Memory B cell (primary cell): Measurements from ENCODE around the gene ZNF629.

ENCODE experiments used
- ATAC-seq: fragments of 150-1000 bp; cut with Tn5 transposase; 2 replicates; pipeline ENCODE4 v1.10.0; 2021; ENCODE audit warnings: low read depth, mild to moderate bottlenecking, moderate library complexity
- DNase-seq, 2 donors: peaks; one replicate each; pipeline ENCODE4 v3.0.0; 2022; ENCODE audit warnings: low spot score in 2 of 2
- H3K27ac Mint-ChIP-seq: one replicate; pipeline ENCODE4 v1.8.0; 2022; ENCODE audit warnings: mild to moderate bottlenecking, moderate library complexity, mixed read lengths
- H3K27me3 Mint-ChIP-seq: one replicate; pipeline ENCODE4 v1.8.0; 2022; ENCODE audit warnings: mixed read lengths
- H3K36me3 Mint-ChIP-seq: one replicate; pipeline ENCODE4 v1.8.0; 2022; ENCODE audit warnings: mild to moderate bottlenecking, mixed read lengths
- H3K4me1 Mint-ChIP-seq: one replicate; pipeline ENCODE4 v1.8.0; 2022; ENCODE audit warnings: mixed read lengths
- H3K4me3 Mint-ChIP-seq: one replicate; pipeline ENCODE4 v1.8.0; 2022; ENCODE audit warnings: mild to moderate bottlenecking, moderate library complexity, mixed read lengths
- H3K9me3 Mint-ChIP-seq: one replicate; pipeline ENCODE4 v1.8.0; 2022; ENCODE audit warnings: mixed read lengths

The ZNF629 gene

DNA sequence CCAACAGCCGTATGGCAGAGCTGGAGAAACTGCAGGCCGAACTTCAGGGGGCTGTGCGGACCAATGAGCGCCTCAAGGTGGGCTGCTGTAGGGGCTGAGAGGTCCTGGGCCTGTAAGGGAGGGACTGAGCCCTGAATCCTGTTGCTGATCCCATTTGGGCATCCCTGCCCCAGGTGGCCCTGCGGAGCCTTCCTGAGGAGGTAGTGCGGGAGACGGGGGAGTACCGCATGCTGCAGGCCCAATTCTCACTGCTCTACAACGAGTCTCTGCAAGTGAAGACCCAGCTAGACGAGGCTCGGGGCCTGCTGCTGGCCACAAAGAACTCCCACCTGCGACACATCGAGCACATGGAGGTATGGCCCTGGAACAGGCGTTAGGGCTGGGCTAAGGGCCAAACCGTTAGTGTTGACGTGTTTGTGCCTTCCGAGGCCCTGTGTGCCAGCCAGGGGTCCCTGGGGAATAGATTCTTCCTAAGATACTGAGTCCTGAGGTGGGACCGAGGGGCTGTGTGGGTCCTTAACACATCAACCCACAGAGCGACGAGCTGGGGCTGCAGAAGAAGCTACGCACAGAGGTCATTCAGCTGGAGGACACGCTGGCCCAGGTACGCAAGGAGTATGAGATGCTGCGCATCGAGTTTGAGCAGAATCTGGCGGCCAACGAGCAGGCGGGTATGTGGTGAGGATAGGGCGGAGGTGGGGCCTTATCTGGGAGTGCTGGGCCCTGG lies 20.6 kb downstream of the ZNF629 start:
- H3K4me3 Mint-ChIP-seq = no peak overlapping the region
- no peak for ATAC-seq
- peaks cover 26% of the 10 kb centered on the region for H3K4me1 Mint-ChIP-seq
- H3K27ac Mint-ChIP-seq = no peak overlapping the region
- H3K27me3 Mint-ChIP-seq = no peaks in the 10 kb centered on the region
- no peak for DNase-seq
- peaks cover 31% of the 10 kb centered on the region for H3K36me3 Mint-ChIP-seq
- no peaks in the 10 kb centered on the region for H3K9me3 Mint-ChIP-seq

DNA sequence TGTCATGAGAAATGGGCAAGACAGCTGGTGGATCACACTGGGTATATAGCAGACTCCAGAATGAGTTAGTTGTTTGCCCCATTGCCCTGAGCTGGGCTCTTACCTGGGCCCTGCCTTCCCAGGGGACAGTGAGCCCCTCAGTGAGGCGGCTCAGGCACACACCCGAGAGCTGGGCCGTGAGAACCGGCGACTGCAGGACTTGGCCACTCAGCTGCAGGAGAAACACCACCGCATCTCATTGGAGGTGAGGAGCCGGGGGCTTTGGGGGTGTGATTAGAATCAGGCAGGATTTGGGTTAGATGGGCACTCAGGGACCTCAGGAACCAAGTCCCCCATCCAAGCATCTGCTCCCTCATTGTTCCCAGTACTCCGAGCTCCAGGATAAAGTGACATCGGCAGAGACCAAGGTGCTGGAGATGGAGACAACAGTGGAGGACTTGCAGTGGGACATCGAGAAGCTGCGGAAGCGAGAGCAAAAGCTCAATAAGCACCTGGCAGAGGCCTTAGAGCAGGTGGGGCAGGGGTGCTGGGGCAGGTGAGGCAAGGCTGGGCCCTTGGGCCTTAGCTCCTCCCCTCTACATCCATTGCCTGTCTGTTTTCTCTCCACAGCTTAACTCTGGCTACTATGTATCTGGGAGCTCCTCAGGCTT lies 22.1 kb downstream of the ZNF629 start:
- ATAC-seq (no peak), DNase-seq (no peak)
- Mint-ChIP-seq H3K27ac (no peak overlapping the region), H3K36me3 (peaks cover 26% of the 10 kb centered on the region), H3K27me3 (no peaks in the 10 kb centered on the region), H3K4me3 (no peak overlapping the region), H3K4me1 (peaks cover 36% of the 10 kb centered on the region), H3K9me3 (no peaks in the 10 kb centered on the region)

DNA sequence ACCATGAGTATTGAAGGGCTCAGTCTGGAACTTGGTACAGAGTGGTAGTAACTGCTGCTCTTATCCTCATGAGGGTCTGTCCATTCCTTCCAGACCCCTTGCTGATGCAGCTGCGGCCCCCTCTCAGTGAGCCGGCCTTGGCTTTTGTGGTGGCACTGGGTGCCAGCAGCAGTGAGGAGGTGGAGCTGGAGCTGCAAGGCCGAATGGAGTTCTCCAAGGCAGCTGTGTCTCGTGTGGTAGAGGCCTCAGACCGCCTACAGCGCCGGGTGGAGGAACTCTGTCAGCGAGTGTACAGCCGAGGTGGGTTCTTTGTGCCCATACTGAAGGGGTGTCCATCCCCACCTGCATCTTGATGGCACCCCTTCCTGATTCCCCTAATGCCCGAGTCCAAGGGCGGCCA lies 22.9 kb downstream of the ZNF629 start:
- Mint-ChIP-seq H3K4me3 (no peak overlapping the region), H3K4me1 (peaks cover 37% of the 10 kb centered on the region), H3K27ac (no peak overlapping the region), H3K27me3 (no peaks in the 10 kb centered on the region), H3K9me3 (no peaks in the 10 kb centered on the region), H3K36me3 (peaks cover 23% of the 10 kb centered on the region)
- DNase-seq = no peak
- no peak for ATAC-seq

DNA sequence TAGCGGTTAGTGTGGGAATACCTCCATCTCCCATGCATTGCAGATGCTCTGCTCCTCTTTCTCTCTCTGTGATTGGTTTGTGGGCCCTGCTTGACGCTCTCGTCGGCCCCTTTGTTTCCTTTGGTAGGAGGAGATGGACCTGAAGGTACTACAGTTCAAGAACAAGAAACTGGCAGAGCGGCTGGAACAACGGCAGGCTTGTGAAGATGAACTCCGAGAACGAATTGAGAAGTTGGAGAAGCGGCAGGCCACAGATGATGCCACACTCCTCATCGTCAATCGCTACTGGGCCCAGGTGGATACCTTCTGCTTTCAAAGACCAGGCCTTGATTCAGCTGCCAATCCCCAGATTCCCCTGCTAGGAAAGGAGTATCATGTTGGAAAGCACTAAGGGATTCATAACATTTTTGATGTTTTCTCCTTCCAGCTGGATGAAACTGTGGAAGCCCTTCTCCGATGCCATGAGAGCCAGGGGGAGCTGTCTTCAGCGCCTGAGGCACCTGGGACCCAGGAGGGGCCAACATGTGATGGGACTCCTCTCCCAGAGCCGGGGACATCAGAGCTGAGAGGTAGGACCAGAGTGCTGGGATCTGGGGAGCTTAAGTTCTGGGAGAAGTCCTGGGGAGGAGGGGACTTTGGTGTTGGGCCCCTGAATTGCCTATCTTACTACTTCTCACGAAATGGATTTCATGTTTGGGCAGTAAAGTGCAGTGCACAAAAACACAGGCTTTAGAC lies 23.8 kb downstream of the ZNF629 start:
- H3K4me3 Mint-ChIP-seq = peak overlapping the region; percentile 97
- DNase-seq (no peak), ATAC-seq (no peak)
- peaks cover 17% of the 10 kb centered on the region for H3K36me3 Mint-ChIP-seq
- H3K9me3 Mint-ChIP-seq = no peaks in the 10 kb centered on the region
- peaks cover 34% of the 10 kb centered on the region for H3K4me1 Mint-ChIP-seq
- no peaks in the 10 kb centered on the region for H3K27me3 Mint-ChIP-seq
- peak overlapping the region; percentile 76 for H3K27ac Mint-ChIP-seq

DNA sequence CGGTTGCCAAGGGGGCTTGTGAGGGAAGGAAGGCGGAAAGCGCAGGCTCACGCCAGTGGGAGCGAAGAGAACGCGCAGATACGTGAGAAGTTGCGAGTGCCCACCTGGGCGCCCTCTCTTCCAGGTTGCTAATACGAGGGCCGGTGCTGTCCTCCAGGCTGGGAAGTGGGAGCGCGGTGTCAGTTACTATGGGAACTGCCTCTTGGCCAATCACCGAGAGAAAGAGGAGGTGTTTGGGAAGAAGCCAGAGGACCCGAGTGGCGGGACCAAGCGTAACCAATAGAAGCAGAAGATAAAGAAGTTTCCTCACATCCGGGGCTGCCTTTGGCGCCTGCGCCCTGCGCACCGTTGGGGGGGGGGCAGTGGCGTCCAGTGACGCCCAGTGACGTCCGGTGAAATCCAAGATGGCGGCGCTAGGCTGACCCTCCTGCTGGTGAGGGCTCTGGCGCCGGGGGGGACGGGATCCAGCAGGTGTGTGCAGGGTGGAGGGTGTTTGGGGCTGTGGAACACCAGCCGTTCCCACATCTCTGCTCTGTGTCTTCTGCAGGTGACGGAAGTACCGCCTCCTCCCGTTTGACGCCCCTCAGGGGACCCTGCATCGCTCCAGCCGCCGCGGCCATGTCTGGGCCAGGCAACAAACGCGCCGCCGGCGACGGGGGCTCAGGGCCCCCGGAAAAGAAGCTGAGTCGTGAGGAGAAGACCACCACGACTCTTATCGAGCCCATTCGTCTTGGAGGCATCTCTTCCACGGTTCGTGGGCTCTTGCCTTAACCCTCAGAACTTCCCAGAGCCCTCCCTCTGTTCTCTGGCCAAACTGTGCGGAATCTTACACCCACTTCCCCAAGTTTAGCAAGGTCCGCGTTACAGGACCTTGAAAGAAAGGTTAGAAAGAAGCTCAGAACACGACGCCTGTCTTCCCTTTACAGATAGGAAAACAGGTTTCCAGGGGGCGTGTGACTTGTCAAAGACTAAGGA lies 24.8 kb downstream of the ZNF629 start, which contains the start of the genes CFAP119 and RNF40:
Gene CFAP119, minus strand, starts transcription at position 135 of the 975 bp plus-strand sequence. CDS start 314 bp downstream, outside the sequence.
Gene RNF40, plus strand, starts transcription at position 395 of the 975 bp plus-strand sequence. Its CDS starts 224 bp downstream, at position 619.
- Mint-ChIP-seq H3K27ac (peak within 1 kb of the TSS; percentile 76), H3K9me3 (no peaks in the 10 kb centered on the region), H3K27me3 (no peaks in the 10 kb centered on the region), H3K36me3 (peaks cover 16% of the 10 kb centered on the region), H3K4me1 (peaks cover 28% of the 10 kb centered on the region), H3K4me3 (peak within 1 kb of the TSS; percentile 97)
- DNase-seq (peak; percentile 69 to 85), ATAC-seq (peak; percentile 90)

DNA sequence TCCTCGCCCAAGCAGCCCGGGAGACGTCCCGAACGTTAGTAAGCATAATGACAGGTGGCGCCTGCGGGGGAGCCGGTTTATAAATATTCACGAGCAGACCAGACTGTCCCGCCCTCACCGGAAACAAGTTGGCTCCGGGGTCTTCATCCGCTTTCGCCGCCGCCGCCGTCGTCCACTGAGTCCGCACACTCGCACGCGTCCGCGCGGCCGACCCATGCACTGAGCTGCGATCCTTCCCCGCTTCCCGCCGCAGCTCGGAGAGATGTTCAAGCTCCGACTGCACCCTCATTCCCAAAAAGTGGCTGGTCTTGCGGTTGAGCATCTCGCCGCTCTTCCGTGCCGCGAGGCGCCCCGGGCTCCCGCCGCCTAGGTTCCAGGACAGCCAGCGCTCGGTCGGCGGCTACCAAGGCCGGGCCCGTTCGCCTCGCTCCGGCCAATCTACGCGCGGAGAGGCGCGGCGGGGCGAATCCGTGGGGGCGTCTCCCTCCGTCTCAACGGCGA lies 25.5 kb downstream of the ZNF629 start:
- Mint-ChIP-seq H3K4me1 (peaks cover 23% of the 10 kb centered on the region), H3K27ac (peak overlapping the region; percentile 76), H3K9me3 (no peaks in the 10 kb centered on the region), H3K27me3 (no peaks in the 10 kb centered on the region), H3K36me3 (peaks cover 11% of the 10 kb centered on the region), H3K4me3 (peak overlapping the region; percentile 97)
- ATAC-seq (peak; percentile 18), DNase-seq (no peak)

DNA sequence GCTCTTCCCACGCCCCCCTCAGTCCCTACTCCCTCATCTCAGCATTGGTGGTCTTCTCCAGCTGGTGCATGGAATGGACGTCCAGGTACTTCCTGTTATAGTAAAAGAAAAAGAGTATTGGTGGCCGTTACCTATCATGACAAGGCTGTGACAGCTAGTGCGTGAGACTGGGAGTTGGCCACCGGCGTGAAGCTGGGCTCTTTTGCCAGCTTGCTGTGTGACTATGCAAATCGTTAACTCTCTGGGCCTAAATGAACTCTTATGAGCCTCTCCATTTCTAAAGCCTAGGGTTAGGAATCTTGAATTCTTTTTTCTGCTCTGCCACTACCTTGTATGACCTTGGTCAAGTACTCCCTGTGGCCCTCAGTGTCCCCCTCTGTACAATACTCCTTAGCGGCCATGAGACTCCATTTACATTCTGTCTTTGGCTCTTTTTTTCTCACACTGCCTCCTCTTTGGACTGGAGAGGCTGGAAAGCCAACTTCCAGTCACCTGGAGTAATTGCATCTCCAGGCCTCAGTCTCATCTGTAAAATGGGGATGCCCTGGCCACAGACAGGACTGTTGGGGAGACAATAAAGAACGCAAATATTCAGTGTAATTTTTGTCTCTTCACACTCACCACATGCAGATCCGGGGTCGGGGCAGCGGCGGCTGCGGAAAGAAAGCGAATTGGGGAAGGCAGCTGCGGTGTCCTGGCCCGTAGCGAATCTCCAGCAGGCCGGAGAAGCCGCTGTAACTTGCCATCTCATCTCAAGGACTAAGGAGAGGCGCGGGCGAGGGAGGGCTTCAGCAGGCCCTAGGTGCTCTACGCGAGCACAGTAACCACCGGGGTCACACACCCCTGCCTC lies 26.2 kb downstream of the ZNF629 start:
- no peaks in the 10 kb centered on the region for H3K27me3 Mint-ChIP-seq
- H3K4me1 Mint-ChIP-seq = peaks cover 23% of the 10 kb centered on the region
- ATAC-seq = no peak
- no peaks in the 10 kb centered on the region for H3K9me3 Mint-ChIP-seq
- peaks cover 9% of the 10 kb centered on the region for H3K36me3 Mint-ChIP-seq
- peak overlapping the region; percentile 76 for H3K27ac Mint-ChIP-seq
- DNase-seq = no peak
- peak overlapping the region; percentile 97 for H3K4me3 Mint-ChIP-seq

DNA sequence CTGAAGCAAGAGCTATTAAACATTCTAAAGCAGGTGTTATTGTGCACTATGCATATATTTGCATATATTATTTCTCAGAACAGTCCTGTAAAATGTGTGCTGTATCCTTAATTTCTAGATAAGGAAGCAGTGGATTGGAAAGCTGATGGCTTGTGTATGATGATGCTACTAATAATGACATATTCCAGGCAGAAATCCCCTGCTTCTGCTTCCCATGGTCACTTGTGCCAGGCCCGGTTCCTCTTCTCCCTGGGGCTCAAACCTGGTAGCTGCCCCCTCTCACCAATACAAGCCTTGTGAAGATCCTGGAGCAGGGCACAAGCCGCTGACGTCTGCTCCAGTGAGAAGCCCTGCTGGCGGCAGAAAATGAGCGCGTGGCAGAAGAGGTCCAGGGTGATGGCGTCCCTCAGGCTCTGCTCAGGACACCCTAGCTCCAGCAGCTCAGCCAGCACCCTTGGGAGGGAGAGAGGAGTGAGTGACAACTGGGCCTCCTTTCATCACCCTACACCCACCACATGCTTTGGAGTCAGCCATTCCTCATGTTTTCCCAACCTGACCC lies 26.9 kb downstream of the ZNF629 start:
- Mint-ChIP-seq H3K27me3 (no peaks in the 10 kb centered on the region), H3K4me3 (no peak overlapping the region), H3K27ac (peak overlapping the region; percentile 76), H3K9me3 (no peaks in the 10 kb centered on the region), H3K4me1 (peaks cover 23% of the 10 kb centered on the region), H3K36me3 (peaks cover 7% of the 10 kb centered on the region)
- ATAC-seq (no peak), DNase-seq (no peak)

DNA sequence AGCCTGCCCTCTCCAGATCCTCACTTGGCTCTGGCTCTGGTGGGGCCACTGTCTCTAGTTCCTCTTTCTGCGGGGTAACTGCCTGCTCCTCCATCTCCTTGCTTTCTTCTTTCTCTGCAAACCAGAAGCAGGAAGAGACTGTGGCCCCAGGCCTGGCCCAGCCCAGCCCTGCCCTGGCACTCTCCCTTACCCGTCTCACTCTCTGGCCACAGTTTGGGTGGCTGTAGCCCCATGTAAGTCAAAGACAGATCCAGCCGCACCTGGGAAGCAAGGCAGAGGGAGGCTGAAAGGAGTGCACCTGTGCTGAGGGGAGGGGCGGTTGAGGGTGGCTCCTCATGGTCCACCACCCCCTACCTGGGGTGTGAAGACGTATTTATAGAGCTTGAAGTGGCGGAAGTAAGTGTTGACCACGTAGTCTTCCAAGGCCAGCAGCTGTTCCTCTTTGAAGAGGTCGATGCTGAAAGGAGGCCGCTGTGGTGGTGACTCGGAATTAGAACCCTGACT lies 28.0 kb downstream of the ZNF629 start:
- H3K4me3 Mint-ChIP-seq = no peak overlapping the region
- H3K9me3 Mint-ChIP-seq = no peaks in the 10 kb centered on the region
- ATAC-seq (no peak), DNase-seq (no peak)
- H3K4me1 Mint-ChIP-seq = peaks cover 23% of the 10 kb centered on the region
- no peaks in the 10 kb centered on the region for H3K27me3 Mint-ChIP-seq
- peak overlapping the region; percentile 66 for H3K27ac Mint-ChIP-seq
- H3K36me3 Mint-ChIP-seq = peaks cover 8% of the 10 kb centered on the region

DNA sequence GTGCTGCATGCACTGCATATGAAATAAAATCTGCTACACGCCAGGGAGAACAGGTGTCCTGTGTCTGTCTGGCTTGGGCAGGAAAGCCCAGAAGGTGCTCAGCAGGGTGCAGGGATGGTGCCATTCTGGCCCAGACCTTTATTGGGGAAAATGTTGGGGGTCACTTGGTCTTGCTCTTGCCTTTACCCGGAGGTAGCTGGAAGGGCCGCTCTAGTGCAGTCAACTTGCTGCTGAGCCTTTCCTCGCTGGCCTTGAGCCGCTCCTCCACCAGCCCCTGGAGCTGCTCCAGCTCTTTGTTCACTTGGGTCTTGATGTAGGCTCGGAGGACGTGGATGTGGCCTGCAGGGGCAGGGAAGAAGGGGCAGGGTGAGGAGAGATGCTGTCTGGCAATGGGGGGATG lies 29.7 kb downstream of the ZNF629 start:
- Mint-ChIP-seq H3K27ac (no peak overlapping the region), H3K36me3 (peaks cover 10% of the 10 kb centered on the region), H3K4me1 (peaks cover 15% of the 10 kb centered on the region), H3K9me3 (no peaks in the 10 kb centered on the region), H3K27me3 (no peaks in the 10 kb centered on the region), H3K4me3 (no peak overlapping the region)
- DNase-seq = no peak
- no peak for ATAC-seq

DNA sequence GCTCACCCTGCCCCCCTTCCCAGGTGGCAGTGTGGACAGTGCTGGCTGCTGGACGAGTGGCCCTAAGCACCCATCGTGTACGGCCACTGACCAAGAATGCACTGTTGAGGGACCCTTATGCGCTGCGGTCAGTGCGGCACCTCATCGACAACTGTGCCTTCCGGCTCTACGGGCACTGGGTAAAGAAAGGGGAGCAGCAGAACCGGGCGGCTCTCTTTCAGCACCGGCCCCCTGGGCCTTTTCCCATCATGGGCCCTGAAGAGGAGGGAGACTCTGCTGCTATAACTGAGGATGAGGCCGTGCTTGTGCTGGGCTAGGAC lies 30.3 kb downstream of the ZNF629 start:
- H3K36me3 Mint-ChIP-seq = peaks cover 10% of the 10 kb centered on the region
- H3K27me3 Mint-ChIP-seq = no peaks in the 10 kb centered on the region
- H3K27ac Mint-ChIP-seq = no peak overlapping the region
- H3K4me1 Mint-ChIP-seq = peaks cover 15% of the 10 kb centered on the region
- ATAC-seq (no peak), DNase-seq (no peak)
- H3K9me3 Mint-ChIP-seq = no peaks in the 10 kb centered on the region
- H3K4me3 Mint-ChIP-seq = no peak overlapping the region
